Thoracic aorta (tissue), 2 donors: ENCODE measurements around the gene TLR8. TPM values are rescaled to one million over a fixed set of nuclear protein-coding genes. Genes with fewer than 3 reads are reported as not detected.
A peak's percentile ranks its signal among the peaks of the same experiment; 100 is the strongest.

Experiments
- ATAC-seq: fragments of 150-250 bp; one replicate; pipeline ENCODE4 v1.8.0; 2017; ENCODE audit warnings: low read depth; ENCODE audit not compliant: insufficient number of reproducible peaks, low FRiP score
- DNase-seq: peaks from one replicate; pipeline ENCODE4 v3.0.0-alpha.2; 2020; ENCODE audit warnings: low spot score
- H3K27ac ChIP-seq, 2 donors: fragments of 200-600 bp; sonication (generic); 1 replicate in 1 of 2; 2 replicates in 1 of 2; pipeline ENCODE4 v1.5.1; 2016; ENCODE audit warnings: mild to moderate bottlenecking in 2 of 2, moderate library complexity in 2 of 2
- H3K27me3 ChIP-seq: fragments of 200-600 bp; sonication (generic); replicated peaks from 2 replicates; pipeline ENCODE4 v1.6.0; 2016; ENCODE audit warnings: mild to moderate bottlenecking; ENCODE audit not compliant: insufficient read depth
- H3K36me3 ChIP-seq: fragments of 200-600 bp; sonication (generic); one replicate; pipeline ENCODE4 v1.5.1; 2016
- H3K4me1 ChIP-seq, 2 donors: fragments of 200-600 bp; sonication (generic); 1 replicate in 1 of 2; 2 replicates in 1 of 2; pipeline versions ENCODE4 v1.5.1 to v1.6.0; 2016; ENCODE audit warnings: low read depth in 2 of 2, mild to moderate bottlenecking in 1 of 2; ENCODE audit not compliant: control insufficient read depth in 1 of 2
- H3K4me3 ChIP-seq: fragments of 200-600 bp; sonication (generic); 2 replicates; pipeline ENCODE4 v1.5.1; 2016; ENCODE audit warnings: mild to moderate bottlenecking
- H3K9me3 ChIP-seq: fragments of 200-600 bp; sonication (generic); 2 replicates; pipeline ENCODE4 v1.5.1; 2016
- CTCF ChIP-seq: fragments of 200-600 bp; sonication (generic); IDR thresholded peaks from one replicate; pipeline ENCODE4 v1.5.1; 2019; ENCODE audit warnings: antibody characterized with exemption
- total RNA-seq, 2 donors: library from RNA; depleted of rRNA; stranded (reverse); fragments of >200 nt; gene quantifications; one replicate each; pipeline versions ENCODE4 v1.1.0 to v1.2.3, GENCODE V29; 2016

TLR8 gene
- total RNA-seq, 2 donors from 2014 or later = 3.4 to 6.1 TPM

DNA sequence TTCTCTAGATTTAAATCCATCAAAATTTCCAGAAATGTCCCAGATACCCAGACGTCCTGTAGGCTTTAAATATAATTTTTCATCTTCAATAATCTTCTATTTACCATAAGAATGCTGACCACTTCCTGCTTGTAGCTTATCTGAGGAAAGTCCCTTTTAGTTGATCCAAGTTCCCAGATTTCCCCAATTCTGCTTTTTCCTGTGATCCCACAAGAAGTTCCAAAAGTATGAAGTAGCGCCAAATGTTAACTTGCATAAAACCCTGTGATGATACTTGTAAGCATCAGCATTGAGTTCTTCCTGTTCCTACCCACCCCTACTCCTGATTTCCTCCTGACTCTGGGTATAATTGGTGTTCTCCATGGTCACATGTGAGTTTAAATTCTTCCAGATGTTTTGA is 10.6 kb upstream of the TLR8 start:
- Histone ChIP-seq H3K9me3 (no peaks in the 10 kb centered on the region), H3K4me3 (no peak overlapping the region), H3K27ac (no peak overlapping the region), H3K27me3 (no peaks in the 10 kb centered on the region), H3K4me1 (no peaks in the 10 kb centered on the region), H3K36me3 (no peaks in the 10 kb centered on the region)
- ATAC-seq (no peak), DNase-seq (no peak)
- no peak for TF ChIP-seq CTCF

- Histone ChIP-seq H3K27ac (no peak overlapping the region), H3K4me3 (no peak overlapping the region), H3K36me3 (no peaks in the 10 kb centered on the region), H3K27me3 (no peaks in the 10 kb centered on the region), H3K4me1 (no peaks in the 10 kb centered on the region), H3K9me3 (no peaks in the 10 kb centered on the region)
- ATAC-seq (no peak), DNase-seq (no peak)
- TF ChIP-seq CTCF = no peak
Measured at GRCh38 chrX:12896935-12897334, 9.5 kb upstream of the TLR8 start.

GRCh38 chrX:12898073-12898472 is 8.3 kb upstream of the TLR8 start:
- H3K9me3 ChIP-seq = no peaks in the 10 kb centered on the region
- no peak overlapping the region for H3K27ac ChIP-seq
- no peaks in the 10 kb centered on the region for H3K27me3 ChIP-seq
- H3K4me3 ChIP-seq = no peak overlapping the region
- H3K4me1 ChIP-seq = no peaks in the 10 kb centered on the region
- DNase-seq = no peak
- ATAC-seq = no peak
- H3K36me3 ChIP-seq = no peaks in the 10 kb centered on the region
- TF ChIP-seq CTCF = no peak

- TF ChIP-seq CTCF = no peak
- Histone ChIP-seq H3K4me1 (no peaks in the 10 kb centered on the region), H3K4me3 (no peak overlapping the region), H3K27ac (no peak overlapping the region), H3K27me3 (no peaks in the 10 kb centered on the region), H3K9me3 (no peaks in the 10 kb centered on the region), H3K36me3 (no peaks in the 10 kb centered on the region)
- ATAC-seq (no peak), DNase-seq (no peak)
Measured at GRCh38 chrX:12899506-12899905, 6.9 kb upstream of the TLR8 start.

GRCh38 chrX:12901486-12901885 is 4.9 kb upstream of the TLR8 start:
- Histone ChIP-seq H3K27me3 (no peaks in the 10 kb centered on the region), H3K9me3 (no peaks in the 10 kb centered on the region), H3K4me3 (no peak overlapping the region), H3K36me3 (no peaks in the 10 kb centered on the region), H3K4me1 (no peaks in the 10 kb centered on the region), H3K27ac (no peak overlapping the region)
- ATAC-seq (no peak), DNase-seq (no peak)
- peak; percentile 35 for TF ChIP-seq CTCF
